B cell (primary cell): ENCODE results near the gene EPHB1. TPM values are rescaled to one million over a fixed set of nuclear protein-coding genes. Genes with fewer than 3 reads are reported as not detected.

Source experiments
- ATAC-seq: fragments of 200-7000 bp; cut with Tn5 transposase; one replicate; pipeline ENCODE4 v1.10.0; 2021; ENCODE audit warnings: low read depth, mild to moderate bottlenecking, moderate number of reproducible peaks, moderate library complexity
- CTCF ChIA-PET: fragments of 350-600 bp; sonication (Branson Sonifier 250); formaldehyde crosslinking; loops from one replicate; lab custom pipeline; 2021; ENCODE audit warnings: antibody characterized with exemption, inconsistent platforms; lab: Charles Lee
- POLR2A ChIA-PET: fragments of 350-600 bp; sonication (Branson Sonifier 250); formaldehyde crosslinking; loops from one replicate; lab custom pipeline; 2021; ENCODE audit warnings: antibody characterized with exemption; lab: Charles Lee
- DNase-seq: peaks from one replicate; pipeline ENCODE4 v3.0.0; 2013
- H2AFZ ChIP-seq: 2 replicates; pipeline ENCODE4 v1.6.1; 2012; ENCODE audit warnings: mild to moderate bottlenecking, low read depth, low read length; ENCODE audit not compliant: insufficient read depth, poor library complexity, severe bottlenecking
- H3K27ac ChIP-seq, 2 donors: 1 replicate in 1 of 2; 2 replicates in 1 of 2; pipeline ENCODE4 v1.5.1; 2012 to 2013; ENCODE audit warnings: low read length in 2 of 2, mild to moderate bottlenecking in 2 of 2, moderate library complexity in 1 of 2
- H3K27me3 ChIP-seq, 4 experiments: fragments of 200-600 bp in 1 of 4; sonication (generic) in 1 of 4; replicated peaks in 1 of 4; 1 replicate in 2 of 4; 2 replicates in 2 of 4; pipeline versions ENCODE4 v1.6.1 to v1.7.0; 2013 to 2016; ENCODE audit warnings: low read length in 3 of 4, mild to moderate bottlenecking in 2 of 4, mixed read lengths in 1 of 4, moderate library complexity in 1 of 4; ENCODE audit not compliant: insufficient read depth in 4 of 4, control insufficient read depth in 3 of 4; ENCODE audit errors: control extremely low read depth in 1 of 4
- H3K36me3 ChIP-seq, 2 experiments: replicated peaks in 1 of 2; 1 replicate in 1 of 2; 2 replicates in 1 of 2; pipeline versions ENCODE4 v1.6.1 to v1.7.1; 2013; ENCODE audit warnings: low read length in 1 of 2; ENCODE audit not compliant: insufficient read depth in 2 of 2, control insufficient read depth in 1 of 2; ENCODE audit errors: control extremely low read depth in 1 of 2, extremely low read depth in 1 of 2
- H3K4me1 ChIP-seq, 2 donors: fragments of 200-600 bp in 1 of 2; sonication (generic) in 1 of 2; 1 replicate in 1 of 2; 2 replicates in 1 of 2; pipeline versions ENCODE4 v1.5.1 to v1.6.1; 2013 to 2017; ENCODE audit warnings: low read length in 2 of 2; ENCODE audit not compliant: control insufficient read depth in 2 of 2, insufficient read depth in 2 of 2
- H3K4me2 ChIP-seq: replicated peaks from 2 replicates; pipeline ENCODE3; 2012; ENCODE audit warnings: mild to moderate bottlenecking, low read depth, low read length; ENCODE audit not compliant: poor library complexity, severe bottlenecking
- H3K4me3 ChIP-seq, 5 experiments: fragments of 200-600 bp in 1 of 5; sonication (generic) in 1 of 5; 1 replicate in 3 of 5; 2 replicates in 2 of 5; pipeline versions ENCODE4 v1.5.1 to v1.7.0; 2011 to 2016; ENCODE audit warnings: low read length in 4 of 5, mild to moderate bottlenecking in 4 of 5, low read depth in 2 of 5, control low read depth in 1 of 5, moderate library complexity in 1 of 5; ENCODE audit not compliant: insufficient read depth in 1 of 5; ENCODE audit errors: control extremely low read depth in 1 of 5, extremely low read depth in 1 of 5
- H3K79me2 ChIP-seq: fragments of 200-600 bp; sonication (generic); one replicate; pipeline ENCODE4 v1.6.0; 2016; ENCODE audit warnings: low read length; ENCODE audit not compliant: control insufficient read depth, insufficient read depth
- H3K9ac ChIP-seq: fragments of 200-600 bp; sonication (generic); 2 replicates; pipeline ENCODE4 v1.6.1; 2017; ENCODE audit warnings: mild to moderate bottlenecking, low read length, moderate library complexity
- H3K9me3 ChIP-seq, 3 donors: one replicate each; pipeline versions ENCODE4 v1.6.1 to v1.7.1; 2013; ENCODE audit warnings: low read length in 2 of 3; ENCODE audit not compliant: control insufficient read depth in 2 of 3, insufficient read depth in 1 of 3; ENCODE audit errors: control extremely low read depth in 1 of 3
- H4K20me1 ChIP-seq: 2 replicates; pipeline ENCODE4 v1.6.0; 2012; ENCODE audit warnings: mild to moderate bottlenecking, low read length; ENCODE audit not compliant: insufficient read depth, control insufficient read depth, poor library complexity, severe bottlenecking
- H3K27ac Mint-ChIP-seq: one replicate; pipeline ENCODE4 v1.8.0; 2021; ENCODE audit warnings: mixed read lengths
- H3K27me3 Mint-ChIP-seq: one replicate; pipeline ENCODE4 v1.8.0; 2021; ENCODE audit warnings: mixed read lengths
- H3K4me1 Mint-ChIP-seq: one replicate; pipeline ENCODE4 v1.8.0; 2021; ENCODE audit warnings: mixed read lengths
- H3K4me3 Mint-ChIP-seq: one replicate; pipeline ENCODE4 v1.8.0; 2021; ENCODE audit warnings: mixed read lengths
- H3K9me3 Mint-ChIP-seq: one replicate; pipeline ENCODE4 v1.8.0; 2022; ENCODE audit warnings: mixed read lengths; ENCODE audit not compliant: insufficient read depth
- CTCF ChIP-seq: fragments of 200-600 bp; IDR thresholded peaks from one replicate; pipeline ENCODE4 v1.8.0; 2022; ENCODE audit warnings: antibody characterized with exemption, mild to moderate bottlenecking
- EZH2 ChIP-seq: IDR thresholded peaks from 2 replicates; pipeline ENCODE4 v1.6.1; 2012; ENCODE audit warnings: borderline replicate concordance, low read depth, mild to moderate bottlenecking, moderate library complexity, low read length; ENCODE audit not compliant: insufficient read depth, poor library complexity, severe bottlenecking
- WGBS: methylation state at CpG from one replicate; pipeline ENCODE4 v1.1.5; 2013; ENCODE audit warnings: missing lambda C conversion rate; ENCODE audit not compliant: insufficient coverage; 5-methylcytosine and 5-hydroxymethylcytosine counted together
- intact Hi-C: fragments of 100-400 bp; cut with micrococcal nuclease; formaldehyde crosslinking; loops from one replicate; pipeline ENCODE4 v1.10.0; 2022
- polyA plus RNA-seq: library from polyadenylated mRNA; depleted of rRNA; stranded (reverse); fragments of >200 nt; gene quantifications from 2 replicates; pipeline ENCODE4 v1.2.3, GENCODE V29; 2012
- total RNA-seq, 2 donors: library from RNA; stranded (reverse); fragments of 120-200 nt in 1 of 2; gene quantifications; 1 replicate in 1 of 2; 2 replicates in 1 of 2; pipeline versions ENCODE4 v1.2.3 to v1.2.4, GENCODE V29; 2013 to 2022

The EPHB1 gene
- total and polyA plus RNA-seq, 2 donors (not counting 1 experiment from before 2014, with no cell fraction given) = 0.01 TPM; not detected in 1

- H3K36me3 ChIP-seq = no peaks in the 10 kb centered on the region
- H3K27me3 ChIP-seq = peaks cover 0 to 2% (median 0%) of the 10 kb centered on the region in 4 experiments
- H4K20me1 ChIP-seq = no peaks in the 10 kb centered on the region
- no peak overlapping the region for H3K4me2 ChIP-seq
- H3K9ac ChIP-seq = no peak overlapping the region
- intact Hi-C loops = no loop called here
- no peak overlapping the region for H3K4me3 ChIP-seq
- Mint-ChIP-seq H3K4me3 (no peak overlapping the region), H3K27ac (no peak overlapping the region), H3K9me3 (peaks cover 4% of the 10 kb centered on the region), H3K27me3 (no peaks in the 10 kb centered on the region), H3K4me1 (no peaks in the 10 kb centered on the region)
- DNase-seq (no peak), ATAC-seq (no peak)
- H3K79me2 ChIP-seq = no peaks in the 10 kb centered on the region
- H3K4me1 ChIP-seq = no peaks in the 10 kb centered on the region
- no peak for TF ChIP-seq CTCF
- TF ChIP-seq EZH2 = no peak
- no peak overlapping the region for H2AFZ ChIP-seq
- CTCF ChIA-PET = no interaction called here
- H3K9me3 ChIP-seq = peaks cover 0 to 13% (median 3%) of the 10 kb centered on the region in 3 donors
- no peak overlapping the region for H3K27ac ChIP-seq
- 53% methylated on average over 3 of the region's 3 CpGs for WGBS
- POLR2A ChIA-PET = no interaction called here
Measured at GRCh38 chr3:134928819-134929218, 133.8 kb downstream of the EPHB1 start.

- no peak overlapping the region for H3K9ac ChIP-seq
- H3K4me2 ChIP-seq = no peak overlapping the region
- no peak overlapping the region for H2AFZ ChIP-seq
- Mint-ChIP-seq H3K27ac (no peak overlapping the region), H3K9me3 (peaks cover 2% of the 10 kb centered on the region), H3K27me3 (no peaks in the 10 kb centered on the region), H3K4me3 (no peak overlapping the region), H3K4me1 (no peaks in the 10 kb centered on the region)
- no peak for DNase-seq
- ChIA-PET CTCF (no interaction called here), POLR2A (no interaction called here)
- no peaks in the 10 kb centered on the region for H4K20me1 ChIP-seq
- intact Hi-C loops = no loop called here
- 85% methylated on average over 2 of the region's 2 CpGs for WGBS
- no peaks in the 10 kb centered on the region for H3K36me3 ChIP-seq
- no peak for TF ChIP-seq EZH2
- TF ChIP-seq CTCF = no peak
- H3K27me3 ChIP-seq = peaks cover 0 to 2% (median 0%) of the 10 kb centered on the region in 4 experiments
- no peak overlapping the region for H3K4me3 ChIP-seq
- H3K9me3 ChIP-seq = peaks cover 0 to 10% (median 0%) of the 10 kb centered on the region in 3 donors
- no peaks in the 10 kb centered on the region for H3K4me1 ChIP-seq
- H3K79me2 ChIP-seq = no peaks in the 10 kb centered on the region
- H3K27ac ChIP-seq = no peak overlapping the region
- no peak for ATAC-seq
Measured at GRCh38 chr3:134929976-134930375, 134.9 kb downstream of the EPHB1 start.
